Activated CD4-positive, alpha-beta T cell treated with anti-CD3 and anti-CD28 coated beads, Interleukin-2, amount 50 U/mL, for 24 hours (primary cell): Measurements from ENCODE around the gene FOXO3B.
A peak's percentile ranks its signal among the peaks of the same experiment; 100 is the strongest.
"Not testable (repeated sequence)": the region's sequence is repeated elsewhere in the genome, so short reads cannot be mapped to it uniquely, and the experiment has no call there.

Experiments
- DNase-seq, 2 donors: peaks; one replicate each; pipeline ENCODE4 v3.0.0-alpha.2; 2020; ENCODE audit warnings: low read depth in 1 of 2, low spot score in 1 of 2

The FOXO3B gene

GRCh38 chr17:18681767-18682571 is at the start of gene FOXO3B:
Gene FOXO3B (minus strand): TSS chr17:18682314. CDS start chr17:18681651, 663 bp downstream.
- peak in 1 of 2 donors; percentile 61 for DNase-seq

- not testable (repeated sequence) for DNase-seq
Observed at GRCh38 chr17:18723509-18723908, 41.4 kb upstream of the FOXO3B start.

- not testable (repeated sequence) for DNase-seq
Observed at GRCh38 chr17:18722612-18723011, 40.5 kb upstream of the FOXO3B start.

- not testable (repeated sequence) for DNase-seq
Observed at GRCh38 chr17:18721775-18722547, 39.8 kb upstream of the FOXO3B start.

- not testable (repeated sequence) for DNase-seq
Observed at GRCh38 chr17:18719428-18720110, 37.5 kb upstream of the FOXO3B start.

GRCh38 chr17:18718643-18719427 is 36.7 kb upstream of the FOXO3B start:
- not testable (repeated sequence) for DNase-seq

GRCh38 chr17:18712354-18712999 is 30.4 kb upstream of the FOXO3B start:
- peak; percentile 15 to 30 for DNase-seq

GRCh38 chr17:18708215-18708614 is 26.1 kb upstream of the FOXO3B start:
- not testable (repeated sequence) for DNase-seq

GRCh38 chr17:18705955-18706354 is 23.8 kb upstream of the FOXO3B start:
- not testable (repeated sequence) for DNase-seq

GRCh38 chr17:18698473-18699103 is 16.5 kb upstream of the FOXO3B start:
- DNase-seq: not testable (repeated sequence)

GRCh38 chr17:18695143-18695542 is 13.0 kb upstream of the FOXO3B start:
- not testable (repeated sequence) for DNase-seq

GRCh38 chr17:18682668-18683067 is 554 bp upstream of the FOXO3B start:
- not testable (repeated sequence) for DNase-seq

- DNase-seq: not testable (repeated sequence)
Observed at GRCh38 chr17:18677381-18677780, 4.7 kb downstream of the FOXO3B start.

GRCh38 chr17:18676928-18677327 is 5.2 kb downstream of the FOXO3B start:
- DNase-seq: not testable (repeated sequence)

- not testable (repeated sequence) for DNase-seq
Observed at GRCh38 chr17:18672395-18673227, 9.5 kb downstream of the FOXO3B start.

GRCh38 chr17:18668625-18669024 is 13.5 kb downstream of the FOXO3B start:
- DNase-seq: not testable (repeated sequence)

- DNase-seq: not testable (repeated sequence)
Observed at GRCh38 chr17:18667535-18667934, 14.6 kb downstream of the FOXO3B start.

GRCh38 chr17:18666326-18666725 is 15.8 kb downstream of the FOXO3B start:
- DNase-seq: not testable (repeated sequence)
